Astrocyte of the spinal cord (primary cell): ENCODE measurements around the gene SEMA4G.
A peak's percentile ranks its signal among the peaks of the same experiment; 100 is the strongest.

ENCODE experiments used
- DNase-seq: peaks from one replicate; pipeline ENCODE4 v3.0.0; 2011; ENCODE audit warnings: low read depth, low spot score
- H3K4me3 ChIP-seq: 2 replicates; pipeline ENCODE4 v1.5.1; 2011; ENCODE audit warnings: low read depth, mild to moderate bottlenecking, low read length, moderate library complexity
- in situ Hi-C: cut with HindIII; loops from 2 replicates; pipeline ENCODE4 v1.10.0; 2017; ENCODE audit warnings: low sequenced_read_pairs
- TF ChIP-seq, protein P1 (sequence below): IDR thresholded peaks from 2 replicates; pipeline ENCODE4 v1.5.1; 2012; ENCODE audit warnings: low read depth, mild to moderate bottlenecking, low read length, inconsistent platforms

Gene SEMA4G, protein sequence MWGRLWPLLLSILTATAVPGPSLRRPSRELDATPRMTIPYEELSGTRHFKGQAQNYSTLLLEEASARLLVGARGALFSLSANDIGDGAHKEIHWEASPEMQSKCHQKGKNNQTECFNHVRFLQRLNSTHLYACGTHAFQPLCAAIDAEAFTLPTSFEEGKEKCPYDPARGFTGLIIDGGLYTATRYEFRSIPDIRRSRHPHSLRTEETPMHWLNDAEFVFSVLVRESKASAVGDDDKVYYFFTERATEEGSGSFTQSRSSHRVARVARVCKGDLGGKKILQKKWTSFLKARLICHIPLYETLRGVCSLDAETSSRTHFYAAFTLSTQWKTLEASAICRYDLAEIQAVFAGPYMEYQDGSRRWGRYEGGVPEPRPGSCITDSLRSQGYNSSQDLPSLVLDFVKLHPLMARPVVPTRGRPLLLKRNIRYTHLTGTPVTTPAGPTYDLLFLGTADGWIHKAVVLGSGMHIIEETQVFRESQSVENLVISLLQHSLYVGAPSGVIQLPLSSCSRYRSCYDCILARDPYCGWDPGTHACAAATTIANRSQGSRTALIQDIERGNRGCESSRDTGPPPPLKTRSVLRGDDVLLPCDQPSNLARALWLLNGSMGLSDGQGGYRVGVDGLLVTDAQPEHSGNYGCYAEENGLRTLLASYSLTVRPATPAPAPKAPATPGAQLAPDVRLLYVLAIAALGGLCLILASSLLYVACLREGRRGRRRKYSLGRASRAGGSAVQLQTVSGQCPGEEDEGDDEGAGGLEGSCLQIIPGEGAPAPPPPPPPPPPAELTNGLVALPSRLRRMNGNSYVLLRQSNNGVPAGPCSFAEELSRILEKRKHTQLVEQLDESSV

DNA sequence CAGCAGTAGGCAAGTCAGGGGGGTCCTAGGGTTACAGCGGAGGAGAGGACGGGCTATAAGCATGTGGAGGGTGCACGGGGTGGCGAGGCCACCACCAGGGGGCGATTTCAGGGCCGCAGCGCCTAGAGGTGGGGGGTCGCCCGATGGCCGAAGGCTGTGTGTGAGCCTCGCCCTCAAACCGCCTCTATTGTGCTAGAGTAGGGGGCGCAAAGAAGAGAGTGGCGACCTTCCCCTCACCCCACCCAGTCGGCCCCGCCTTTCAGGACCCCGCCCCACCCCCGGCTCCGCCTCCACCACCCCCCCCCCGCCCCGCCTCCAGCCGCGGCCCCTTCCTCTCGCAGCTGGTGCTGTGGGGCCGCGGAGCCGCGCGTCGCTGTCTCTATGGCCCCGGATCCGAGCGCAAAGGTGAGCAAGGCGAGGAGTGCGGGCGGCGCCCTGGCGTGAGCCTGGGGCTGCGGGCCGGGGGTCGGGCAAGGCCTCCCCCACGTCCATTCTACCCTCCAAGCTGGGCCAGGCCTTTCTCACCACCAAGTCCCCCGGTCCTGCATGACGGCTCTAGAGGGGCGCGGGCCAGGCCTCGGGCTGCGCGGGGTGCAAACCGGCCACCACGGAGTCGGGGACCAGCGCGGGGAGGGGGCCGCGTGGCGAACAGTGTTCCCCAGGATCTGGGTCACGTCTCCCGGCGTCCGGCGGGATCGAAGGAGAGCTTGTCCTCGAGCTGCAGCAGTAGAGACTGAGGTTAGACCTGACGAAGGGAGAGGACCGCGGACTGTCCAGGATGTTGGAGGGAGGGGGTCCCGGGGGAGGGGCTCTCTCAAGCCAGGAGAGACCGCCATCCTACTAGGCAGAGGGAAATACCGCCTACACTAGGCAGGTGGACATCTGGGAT, at the start of gene SEMA4G:
Gene SEMA4G, plus strand, starts transcription at position 318 of the 889 bp plus-strand sequence. CDS start 3,409 bp downstream, outside the sequence.
- peak within 1 kb of the TSS; percentile 48 for H3K4me3 ChIP-seq
- in situ Hi-C loops, result no loop called here
- TF ChIP-seq, protein P1, sequence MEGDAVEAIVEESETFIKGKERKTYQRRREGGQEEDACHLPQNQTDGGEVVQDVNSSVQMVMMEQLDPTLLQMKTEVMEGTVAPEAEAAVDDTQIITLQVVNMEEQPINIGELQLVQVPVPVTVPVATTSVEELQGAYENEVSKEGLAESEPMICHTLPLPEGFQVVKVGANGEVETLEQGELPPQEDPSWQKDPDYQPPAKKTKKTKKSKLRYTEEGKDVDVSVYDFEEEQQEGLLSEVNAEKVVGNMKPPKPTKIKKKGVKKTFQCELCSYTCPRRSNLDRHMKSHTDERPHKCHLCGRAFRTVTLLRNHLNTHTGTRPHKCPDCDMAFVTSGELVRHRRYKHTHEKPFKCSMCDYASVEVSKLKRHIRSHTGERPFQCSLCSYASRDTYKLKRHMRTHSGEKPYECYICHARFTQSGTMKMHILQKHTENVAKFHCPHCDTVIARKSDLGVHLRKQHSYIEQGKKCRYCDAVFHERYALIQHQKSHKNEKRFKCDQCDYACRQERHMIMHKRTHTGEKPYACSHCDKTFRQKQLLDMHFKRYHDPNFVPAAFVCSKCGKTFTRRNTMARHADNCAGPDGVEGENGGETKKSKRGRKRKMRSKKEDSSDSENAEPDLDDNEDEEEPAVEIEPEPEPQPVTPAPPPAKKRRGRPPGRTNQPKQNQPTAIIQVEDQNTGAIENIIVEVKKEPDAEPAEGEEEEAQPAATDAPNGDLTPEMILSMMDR, result peak; percentile 86
- DNase-seq, result peak; percentile 6

DNA sequence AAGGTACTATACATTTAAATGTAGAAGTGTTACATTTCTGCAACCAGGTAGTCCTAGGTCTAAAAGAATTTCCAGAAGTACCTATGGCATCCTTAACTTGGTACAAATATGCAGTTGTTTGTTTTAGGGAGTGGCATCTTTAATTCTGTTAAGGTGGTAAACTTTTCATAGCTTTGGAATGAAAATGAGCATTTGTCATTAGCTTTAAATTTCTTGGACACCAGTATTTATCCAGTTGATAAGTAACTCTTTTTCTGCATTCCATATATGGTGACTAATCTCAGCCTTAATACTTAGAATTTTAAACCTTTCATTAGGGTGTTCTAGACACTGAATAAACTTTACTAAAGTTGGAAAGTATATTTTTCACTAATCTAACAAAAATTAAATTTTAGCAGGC, 45.7 kb upstream of the SEMA4G start:
- DNase-seq, result no peak
- in situ Hi-C loops, result no loop called here
- no peak overlapping the region for H3K4me3 ChIP-seq

DNA sequence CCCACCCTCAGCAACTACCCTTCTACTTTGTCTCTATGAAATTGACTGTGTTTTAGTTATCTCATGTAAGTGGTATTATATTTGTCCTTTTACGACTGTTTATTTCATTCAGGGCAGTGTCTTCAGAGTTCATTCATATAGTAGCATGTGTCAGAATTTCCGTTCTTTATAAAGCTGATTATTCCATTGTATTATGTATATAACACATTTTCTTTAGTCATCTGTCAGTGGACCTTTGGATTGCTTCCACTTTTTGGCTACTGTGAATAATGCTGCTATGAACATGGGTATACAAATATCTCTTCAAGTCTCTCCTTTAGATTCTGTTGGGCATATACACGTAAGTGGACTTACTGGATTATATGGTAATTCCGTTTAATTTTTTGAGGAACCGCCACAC, 42.0 kb upstream of the SEMA4G start:
- H3K4me3 ChIP-seq, result no peak overlapping the region
- TF ChIP-seq, protein P1, result no peak
- in situ Hi-C loops, result no loop called here
- no peak for DNase-seq

More for the DNA sequence above, 45.7 kb upstream of the SEMA4G start:
- TF ChIP-seq, protein P1, result no peak

DNA sequence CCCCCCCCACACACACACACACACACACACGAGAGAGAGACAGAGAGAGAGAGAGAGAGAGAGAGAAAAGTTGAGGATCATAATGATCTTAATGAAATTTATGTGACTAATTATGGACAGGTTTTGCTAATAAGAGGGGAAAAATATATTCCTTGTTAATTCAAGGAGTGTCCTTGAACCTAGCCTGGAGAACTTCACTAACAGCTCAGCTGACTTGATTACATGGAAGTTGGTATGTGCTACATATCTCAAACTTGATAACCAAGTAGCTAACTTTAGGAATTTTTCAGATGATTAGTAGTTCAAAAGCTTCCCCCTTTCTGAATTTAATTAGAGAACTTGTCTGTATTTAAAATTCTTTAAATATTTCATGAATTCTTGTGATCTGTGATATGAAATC, 41.3 kb upstream of the SEMA4G start:
- TF ChIP-seq, protein P1, result no peak
- DNase-seq, result no peak
- in situ Hi-C loops, result no loop called here
- H3K4me3 ChIP-seq, result no peak overlapping the region

DNA sequence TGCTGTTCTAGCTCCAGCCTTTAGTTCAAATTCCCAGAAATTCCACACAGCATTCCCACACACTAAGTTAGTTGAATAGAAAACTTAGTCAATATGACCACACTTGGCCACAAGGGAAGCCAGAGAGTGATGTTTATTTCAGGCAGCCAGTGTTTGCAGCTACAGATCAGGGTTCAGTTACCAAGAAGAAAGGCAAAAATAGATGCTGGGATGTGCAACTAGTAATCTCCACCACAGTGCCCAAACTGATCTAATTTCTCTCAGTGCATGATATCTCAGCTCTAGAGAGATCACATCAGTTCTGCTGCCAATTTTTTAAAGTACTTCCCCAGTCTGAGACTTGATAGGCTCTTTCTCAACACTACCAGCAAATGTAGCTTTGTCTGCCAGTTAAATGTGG, 38.9 kb upstream of the SEMA4G start:
- no peak for DNase-seq
- H3K4me3 ChIP-seq, result no peak overlapping the region
- TF ChIP-seq, protein P1, result no peak
- in situ Hi-C loops, result no loop called here
